Thoracic aorta (tissue), 2 donors: ENCODE results near the gene GPX1. TPM values are rescaled to one million over a fixed set of nuclear protein-coding genes. Genes with fewer than 3 reads are reported as not detected.
A peak's percentile ranks its signal among the peaks of the same experiment; 100 is the strongest.
"Not testable (repeated sequence)": the region's sequence is repeated elsewhere in the genome, so short reads cannot be mapped to it uniquely, and the experiment has no call there.

ENCODE experiments used
- ATAC-seq: fragments of 150-250 bp; one replicate; pipeline ENCODE4 v1.8.0; 2017; ENCODE audit warnings: low read depth; ENCODE audit not compliant: insufficient number of reproducible peaks, low FRiP score
- DNase-seq: peaks from one replicate; pipeline ENCODE4 v3.0.0-alpha.2; 2020; ENCODE audit warnings: low spot score
- H3K27ac ChIP-seq, 2 donors: fragments of 200-600 bp; sonication (generic); 1 replicate in 1 of 2; 2 replicates in 1 of 2; pipeline ENCODE4 v1.5.1; 2016; ENCODE audit warnings: mild to moderate bottlenecking in 2 of 2, moderate library complexity in 2 of 2
- H3K27me3 ChIP-seq: fragments of 200-600 bp; sonication (generic); replicated peaks from 2 replicates; pipeline ENCODE4 v1.6.0; 2016; ENCODE audit warnings: mild to moderate bottlenecking; ENCODE audit not compliant: insufficient read depth
- H3K36me3 ChIP-seq: fragments of 200-600 bp; sonication (generic); one replicate; pipeline ENCODE4 v1.5.1; 2016
- H3K4me1 ChIP-seq, 2 donors: fragments of 200-600 bp; sonication (generic); 1 replicate in 1 of 2; 2 replicates in 1 of 2; pipeline versions ENCODE4 v1.5.1 to v1.6.0; 2016; ENCODE audit warnings: low read depth in 2 of 2, mild to moderate bottlenecking in 1 of 2; ENCODE audit not compliant: control insufficient read depth in 1 of 2
- H3K4me3 ChIP-seq: fragments of 200-600 bp; sonication (generic); 2 replicates; pipeline ENCODE4 v1.5.1; 2016; ENCODE audit warnings: mild to moderate bottlenecking
- H3K9me3 ChIP-seq: fragments of 200-600 bp; sonication (generic); 2 replicates; pipeline ENCODE4 v1.5.1; 2016
- CTCF ChIP-seq: fragments of 200-600 bp; sonication (generic); IDR thresholded peaks from one replicate; pipeline ENCODE4 v1.5.1; 2019; ENCODE audit warnings: antibody characterized with exemption
- total RNA-seq, 2 donors: library from RNA; depleted of rRNA; stranded (reverse); fragments of >200 nt; gene quantifications; one replicate each; pipeline versions ENCODE4 v1.1.0 to v1.2.3, GENCODE V29; 2016

GPX1 gene
- total RNA-seq, 2 donors from 2014 or later = 187 to 319 TPM

GRCh38 chr3:49371946-49372345, 13.8 kb upstream of the GPX1 start:
- Histone ChIP-seq H3K9me3 (no peaks in the 10 kb centered on the region), H3K27me3 (no peaks in the 10 kb centered on the region), H3K36me3 (peaks cover 44% of the 10 kb centered on the region), H3K27ac (peak overlapping the region in 1 of 2 donors; percentile 7), H3K4me3 (no peak overlapping the region), H3K4me1 (peaks cover 2 to 8% of the 10 kb centered on the region in 2 donors)
- TF ChIP-seq CTCF = no peak
- ATAC-seq = no peak
- no peak for DNase-seq

GRCh38 chr3:49370585-49371290, 12.6 kb upstream of the GPX1 start:
- DNase-seq = no peak
- Histone ChIP-seq H3K36me3 (peaks cover 55% of the 10 kb centered on the region), H3K27me3 (no peaks in the 10 kb centered on the region), H3K4me1 (peaks cover 0 to 6% of the 10 kb centered on the region in 2 donors), H3K4me3 (no peak overlapping the region), H3K9me3 (no peaks in the 10 kb centered on the region), H3K27ac (no peak overlapping the region)
- no peak for TF ChIP-seq CTCF
- no peak for ATAC-seq

GRCh38 chr3:49362561-49362960, 4.4 kb upstream of the GPX1 start:
- ATAC-seq = no peak

GRCh38 chr3:49359623-49360022, 1.5 kb upstream of the GPX1 start:
- no peaks in the 10 kb centered on the region for H3K9me3 ChIP-seq
- H3K4me1 ChIP-seq = peaks cover 8 to 39% of the 10 kb centered on the region in 2 donors
- DNase-seq (no peak), ATAC-seq (no peak)
- H3K27ac ChIP-seq = peak overlapping the region; percentile 89 to 96
- H3K27me3 ChIP-seq = no peaks in the 10 kb centered on the region
- no peak for TF ChIP-seq CTCF
- no peak overlapping the region for H3K4me3 ChIP-seq
- peaks cover 42% of the 10 kb centered on the region for H3K36me3 ChIP-seq

More at GRCh38 chr3:49362561-49362960, 4.4 kb upstream of the GPX1 start:
- no peaks in the 10 kb centered on the region for H3K27me3 ChIP-seq
- H3K9me3 ChIP-seq = no peaks in the 10 kb centered on the region
- no peak for DNase-seq
- H3K4me1 ChIP-seq = peaks cover 8 to 14% of the 10 kb centered on the region in 2 donors
- H3K36me3 ChIP-seq = peaks cover 60% of the 10 kb centered on the region
- no peak overlapping the region for H3K4me3 ChIP-seq
- TF ChIP-seq CTCF = no peak
- H3K27ac ChIP-seq = no peak overlapping the region

- Histone ChIP-seq H3K27ac (peak overlapping the region; percentile 89 to 96), H3K36me3 (peaks cover 38% of the 10 kb centered on the region), H3K4me3 (peak overlapping the region; percentile 89), H3K27me3 (no peaks in the 10 kb centered on the region), H3K4me1 (peaks cover 8 to 39% of the 10 kb centered on the region in 2 donors), H3K9me3 (no peaks in the 10 kb centered on the region)
- DNase-seq = no peak
- TF ChIP-seq CTCF = no peak
- ATAC-seq = no peak
Measured at GRCh38 chr3:49358884-49359225, 702 bp upstream of the GPX1 start.

- Histone ChIP-seq H3K36me3 (peaks cover 30% of the 10 kb centered on the region), H3K4me1 (peaks cover 8 to 39% of the 10 kb centered on the region in 2 donors), H3K4me3 (peak overlapping the region; percentile 89), H3K27ac (peak overlapping the region; percentile 89 to 96)
- peak; percentile 59 for ATAC-seq
- not testable (repeated sequence) for H3K27me3 ChIP-seq, H3K9me3 ChIP-seq
- DNase-seq = peak; percentile 25
Measured at GRCh38 chr3:49357443-49358216, 523 bp downstream of the GPX1 start.

GRCh38 chr3:49357095-49357442, 1.1 kb downstream of the GPX1 start:
- Histone ChIP-seq H3K36me3 (peaks cover 24% of the 10 kb centered on the region), H3K4me1 (peaks cover 8 to 39% of the 10 kb centered on the region in 2 donors), H3K4me3 (peak overlapping the region; percentile 89), H3K27ac (peak overlapping the region; percentile 89 to 96)
- not testable (repeated sequence) for H3K27me3 ChIP-seq, DNase-seq, H3K9me3 ChIP-seq, ATAC-seq
